ENCODE measurements around the gene FUT1.

GRCh38 chr19:48757089-48757675, 4.7 kb upstream of the FUT1 start:
- TF ChIP-seq POLR2A (IDR thresholded peaks at IDR 0.05), result no peak
- TF ChIP-seq CTCF (IDR thresholded peaks at IDR 0.05), result no peak

All from heart left ventricle (tissue), 13 donors.